IMR-90 (cell line): ENCODE results near the gene CDCP1. TPM values are rescaled to one million over a fixed set of nuclear protein-coding genes. Genes with fewer than 3 reads are reported as not detected.
A peak's percentile ranks its signal among the peaks of the same experiment; 100 is the strongest.

Experiments
- ATAC-seq: fragments of 200-7000 bp; cut with Tn5 transposase; 2 replicates; pipeline ENCODE4 v1.9.1; 2020; ENCODE audit warnings: low read depth, mild to moderate bottlenecking, moderate library complexity
- BruUV-seq: library from RNA; stranded (reverse); fragments of 400-500 nt; replicated peaks from 2 replicates; lab custom pipeline; 2021; lab: Mats Ljungman, UMichigan
- CTCF ChIA-PET: fragments of 300-600 bp; formaldehyde crosslinking; extraction: SDS; loops from one replicate; lab custom pipeline; 2021; ENCODE audit warnings: antibody characterized with exemption; lab: Yijun Ruan, JAX
- POLR2A ChIA-PET: fragments of 300-600 bp; sonication (Branson Sonifier 250); formaldehyde crosslinking; loops from one replicate; lab custom pipeline; 2022; ENCODE audit warnings: antibody characterized with exemption; ENCODE audit not compliant: unreplicated experiment; lab: Charles Lee
- DNase-seq: peaks from one replicate; pipeline ENCODE4 v3.0.0; 2013
- H2AFZ ChIP-seq: replicated peaks from 2 replicates; pipeline ENCODE3; 2013; ENCODE audit warnings: low read length, mild to moderate bottlenecking; ENCODE audit not compliant: poor library complexity
- H2AK5ac ChIP-seq: 2 replicates; pipeline ENCODE4 v1.6.1; 2013; ENCODE audit warnings: low read depth, low read length, inconsistent platforms
- H2AK9ac ChIP-seq: replicated peaks from 2 replicates; pipeline ENCODE3; 2013; ENCODE audit warnings: mild to moderate bottlenecking, low read depth, low read length, moderate library complexity; ENCODE audit not compliant: poor library complexity
- H2BK120ac ChIP-seq: 2 replicates; pipeline ENCODE4 v1.6.1; 2013; ENCODE audit warnings: low read depth, low read length, inconsistent platforms
- H2BK15ac ChIP-seq: 3 replicates; pipeline ENCODE4 v1.6.1; 2013; ENCODE audit warnings: low read depth, low read length, inconsistent platforms
- H2BK20ac ChIP-seq: 2 replicates; pipeline ENCODE4 v1.6.1; 2013; ENCODE audit warnings: low read depth, mild to moderate bottlenecking, inconsistent platforms, low read length, moderate library complexity
- H2BK5ac ChIP-seq: 2 replicates; pipeline ENCODE4 v1.6.1; 2013; ENCODE audit warnings: mild to moderate bottlenecking, low read depth, low read length, inconsistent platforms; ENCODE audit not compliant: poor library complexity, severe bottlenecking
- H3K14ac ChIP-seq: replicated peaks from 2 replicates; pipeline ENCODE4 v1.6.1; 2013; ENCODE audit warnings: low read depth, low read length, inconsistent platforms
- H3K18ac ChIP-seq: 2 replicates; pipeline ENCODE4 v1.6.1; 2013; ENCODE audit warnings: low read depth, low read length, control low read depth
- H3K23ac ChIP-seq: 2 replicates; pipeline ENCODE4 v1.6.1; 2013; ENCODE audit warnings: low read depth, low read length, inconsistent platforms
- H3K27ac ChIP-seq: 2 replicates; pipeline ENCODE4 v1.5.1; 2013; ENCODE audit warnings: mild to moderate bottlenecking, control low read depth, low read length; ENCODE audit not compliant: insufficient read depth
- H3K27me3 ChIP-seq: 2 replicates; pipeline ENCODE4 v1.6.1; 2013; ENCODE audit warnings: low read length; ENCODE audit not compliant: control insufficient read depth, insufficient read depth
- H3K36me3 ChIP-seq: 2 replicates; pipeline ENCODE4 v1.6.1; 2013; ENCODE audit warnings: low read length, mixed read lengths; ENCODE audit not compliant: control insufficient read depth, insufficient read depth
- H3K4ac ChIP-seq: 2 replicates; pipeline ENCODE4 v1.6.1; 2013; ENCODE audit warnings: low read depth, low read length, inconsistent platforms
- H3K4me1 ChIP-seq: 2 replicates; pipeline ENCODE4 v1.6.1; 2013; ENCODE audit warnings: low read length, mixed read lengths; ENCODE audit not compliant: control insufficient read depth, insufficient read depth
- H3K4me2 ChIP-seq: 2 replicates; pipeline ENCODE4 v1.6.1; 2013; ENCODE audit warnings: low read depth, mild to moderate bottlenecking, control low read depth, low read length, moderate library complexity
- H3K4me3 ChIP-seq: 2 replicates; pipeline ENCODE4 v1.5.1; 2013; ENCODE audit warnings: low read depth, mild to moderate bottlenecking, control low read depth, low read length, moderate library complexity; ENCODE audit not compliant: insufficient read depth
- H3K56ac ChIP-seq: 2 replicates; pipeline ENCODE4 v1.6.1; 2013; ENCODE audit warnings: low read length, inconsistent platforms; ENCODE audit not compliant: insufficient read depth; ENCODE audit errors: extremely low read depth
- H3K79me1 ChIP-seq, 2 experiments: 2 replicates each; pipeline ENCODE4 v1.6.1; 2013; ENCODE audit warnings: low read length in 2 of 2, inconsistent platforms in 1 of 2, low read depth in 1 of 2
- H3K9ac ChIP-seq: 2 replicates; pipeline ENCODE4 v1.6.1; 2013; ENCODE audit warnings: low read depth, low read length, control low read depth
- H3K9me1 ChIP-seq: 2 replicates; pipeline ENCODE4 v1.6.1; 2013; ENCODE audit warnings: low read length, inconsistent platforms; ENCODE audit not compliant: insufficient read depth
- H3K9me3 ChIP-seq: 2 replicates; pipeline ENCODE4 v1.6.1; 2013; ENCODE audit warnings: low read length; ENCODE audit not compliant: control insufficient read depth, insufficient read depth
- H4K20me1 ChIP-seq: 2 replicates; pipeline ENCODE4 v1.6.1; 2013; ENCODE audit warnings: low read length, inconsistent platforms; ENCODE audit not compliant: insufficient read depth
- H4K5ac ChIP-seq: 2 replicates; pipeline ENCODE4 v1.6.1; 2013; ENCODE audit warnings: mild to moderate bottlenecking, low read depth, low read length, control low read depth
- H4K8ac ChIP-seq, 2 experiments: 2 replicates each; pipeline ENCODE4 v1.6.1; 2013; ENCODE audit warnings: low read depth in 2 of 2, low read length in 2 of 2, control low read depth in 1 of 2, inconsistent platforms in 1 of 2
- H4K91ac ChIP-seq: 2 replicates; pipeline ENCODE4 v1.6.1; 2013; ENCODE audit warnings: low read depth, low read length, inconsistent platforms; ENCODE audit not compliant: insufficient read depth
- BHLHE40 ChIP-seq: fragments of 150-350 bp; IDR thresholded peaks from 2 replicates; pipeline ENCODE4 v1.6.1; 2016; ENCODE audit warnings: mild to moderate bottlenecking, low read depth, low read length
- CEBPB ChIP-seq: IDR thresholded peaks from 2 replicates; pipeline ENCODE4 v1.6.1; 2012; ENCODE audit warnings: low read depth, low read length, improper control_type of control experiment
- CHD1 ChIP-seq: IDR thresholded peaks from 2 replicates; pipeline ENCODE4 v1.6.1; 2012; ENCODE audit warnings: low read depth, low read length, improper control_type of control experiment
- ELK1 ChIP-seq: fragments of 150-350 bp; IDR thresholded peaks from 2 replicates; pipeline ENCODE4 v1.6.1; 2016; ENCODE audit warnings: low read depth, mild to moderate bottlenecking, low read length, moderate library complexity, borderline replicate concordance
- FOS ChIP-seq: fragments of 150-350 bp; IDR thresholded peaks from 2 replicates; pipeline ENCODE4 v1.6.1; 2016; ENCODE audit warnings: low read depth, low read length
- MAFK ChIP-seq: IDR thresholded peaks from 2 replicates; pipeline ENCODE4 v1.6.1; 2012; ENCODE audit warnings: low read depth, low read length, improper control_type of control experiment
- MAZ ChIP-seq: IDR thresholded peaks from 2 replicates; pipeline ENCODE4 v1.6.1; 2012; ENCODE audit warnings: low read depth, mild to moderate bottlenecking, low read length, improper control_type of control experiment, moderate library complexity, borderline replicate concordance
- NFE2L2 ChIP-seq: fragments of 150-350 bp; IDR thresholded peaks from 2 replicates; pipeline ENCODE4 v1.6.1; 2016; ENCODE audit warnings: low read depth, mild to moderate bottlenecking, low read length
- POLR2A ChIP-seq: IDR thresholded peaks from 2 replicates; pipeline ENCODE4 v1.6.1; 2012; ENCODE audit warnings: mild to moderate bottlenecking, low read depth, low read length
- RAD21 ChIP-seq: IDR thresholded peaks from 2 replicates; pipeline ENCODE4 v1.6.1; 2012; ENCODE audit warnings: low read length, improper control_type of control experiment
- RCOR1 ChIP-seq: IDR thresholded peaks from 2 replicates; pipeline ENCODE4 v1.6.1; 2012; ENCODE audit warnings: mild to moderate bottlenecking, low read length, improper control_type of control experiment; ENCODE audit not compliant: insufficient replicate concordance
- RFX5 ChIP-seq: IDR thresholded peaks from 2 replicates; pipeline ENCODE4 v1.8.0; 2012; ENCODE audit warnings: low read depth, mild to moderate bottlenecking, low read length, moderate library complexity
- SMC3 ChIP-seq: fragments of 150-350 bp; IDR thresholded peaks from 2 replicates; pipeline ENCODE4 v1.6.1; 2016; ENCODE audit warnings: low read depth, mild to moderate bottlenecking, antibody characterized with exemption, low read length, moderate library complexity
- USF2 ChIP-seq: fragments of 150-350 bp; IDR thresholded peaks from 2 replicates; pipeline ENCODE4 v1.6.1; 2017; ENCODE audit warnings: mild to moderate bottlenecking, antibody characterized with exemption, low read length, low read depth
- WGBS, 2 experiments: methylation state at CpG; one replicate each; pipeline versions ENCODE4 v1.1.5 to v1.1.7; 2013; ENCODE audit warnings: missing lambda C conversion rate in 2 of 2; ENCODE audit not compliant: insufficient read length in 1 of 2; ENCODE audit errors: extremely low coverage in 2 of 2; 5-methylcytosine and 5-hydroxymethylcytosine counted together
- dilution Hi-C: fragments of 300-500 bp; cut with HindIII; formaldehyde crosslinking; loops from one replicate; pipeline ENCODE4 v1.14.3; 2018; ENCODE audit warnings: low sequenced_read_pairs; ENCODE audit not compliant: unreplicated experiment
- in situ Hi-C: fragments of 300-500 bp; cut with MboI; formaldehyde crosslinking; loops from 3 replicates; pipeline ENCODE4 v1.14.3; 2019; ENCODE audit warnings: low sequenced_read_pairs, inconsistent platforms, mixed read lengths
- intact Hi-C: fragments of 100-400 bp; cut with micrococcal nuclease; formaldehyde crosslinking; loops from 2 replicates; pipeline ENCODE4 v1.10.0; 2022
- polyA plus RNA-seq, 3 experiments: library from polyadenylated mRNA; depleted of rRNA; stranded (reverse); fragments of >200 nt; gene quantifications; 2 replicates each; pipeline ENCODE4 v1.2.3, GENCODE V29; 2012; ENCODE audit warnings: low replicate concordance in 1 of 3
- total RNA-seq: library from RNA; depleted of rRNA; stranded (reverse); fragments of >200 nt; gene quantifications from 2 replicates; pipeline ENCODE4 v1.2.3, GENCODE V29; 2012

The CDCP1 gene
- total and polyA plus RNA-seq, 2 of the 4 experiments (the other 2 are of a cell fraction) = 2.5 to 3.8 TPM

DNA sequence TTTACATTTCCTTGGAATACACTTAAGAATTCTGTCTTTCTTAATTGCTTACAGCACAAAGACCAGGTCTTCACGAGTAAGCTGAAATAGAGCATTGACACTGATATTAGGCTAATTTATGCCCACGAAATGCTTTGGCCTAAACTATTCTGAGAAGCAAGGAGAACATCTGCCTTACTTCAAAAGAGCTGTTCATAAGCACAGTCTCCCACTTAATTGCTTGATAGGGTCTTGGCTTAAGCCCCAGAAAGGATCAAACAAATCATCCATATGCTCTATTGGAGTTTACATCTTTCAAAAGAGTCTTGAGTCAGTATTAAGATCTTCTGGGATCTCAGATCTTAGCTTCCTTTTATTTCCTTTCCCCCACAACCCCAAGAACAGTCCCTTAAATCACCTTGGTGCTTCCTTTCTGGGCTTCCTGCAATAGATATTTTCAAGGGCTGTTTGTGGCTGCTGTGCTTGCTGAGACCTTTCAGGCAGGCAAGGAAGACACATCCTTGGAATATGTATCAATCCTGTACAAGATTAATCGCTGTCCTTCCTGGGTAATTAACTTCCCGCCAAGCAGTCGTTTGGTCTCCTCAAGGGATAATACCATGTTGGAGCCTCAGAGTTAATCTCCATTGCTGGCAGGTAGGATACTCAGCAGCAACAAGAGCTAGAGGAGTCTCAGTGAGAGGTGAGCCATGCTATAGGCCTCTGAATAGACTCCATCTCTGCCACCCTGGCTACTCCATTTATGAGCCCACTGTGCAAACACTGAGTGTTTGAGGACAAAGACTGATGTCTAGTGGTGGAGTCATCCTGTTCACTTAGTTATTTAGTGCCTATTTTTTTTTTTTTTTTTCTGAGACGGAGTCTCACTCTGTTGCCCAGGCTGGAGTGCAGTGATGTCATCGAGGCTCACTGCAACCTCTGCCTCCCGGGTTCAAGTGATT lies 42.8 kb upstream of the CDCP1 start:
- Histone ChIP-seq H3K4me2 (no peak overlapping the region), H3K27ac (no peak overlapping the region), H3K14ac (no peak overlapping the region), H2BK20ac (no peak overlapping the region), H3K79me1 (no peaks in the 10 kb centered on the region), H2AFZ (no peak overlapping the region), H3K4me1 (no peaks in the 10 kb centered on the region), H3K4ac (no peak overlapping the region), H3K9ac (no peak overlapping the region), H3K9me1 (0 out of 2 replicates have a peak, but pooled peaks cover 7% of the 10 kb centered on the region), H4K5ac (peak overlapping the region; percentile 16; the same call in 1 of the 2 replicates), H3K56ac (no peak overlapping the region), H3K36me3 (no peaks in the 10 kb centered on the region), H2AK9ac (no peak overlapping the region), H3K4me3 (no peak overlapping the region), H3K27me3 (no peaks in the 10 kb centered on the region), H2BK120ac (no peak overlapping the region; the same call in 1 of the 2 replicates), H4K20me1 (no peaks in the 10 kb centered on the region), H4K8ac (no peak overlapping the region), H4K91ac (no peak overlapping the region), H2BK15ac (no peak overlapping the region), H2AK5ac (no peak overlapping the region), H3K9me3 (no peaks in the 10 kb centered on the region), H3K18ac (no peak overlapping the region; the same call in 1 of the 2 replicates), H3K23ac (no peak overlapping the region; the same call in 1 of the 2 replicates), H2BK5ac (no peak overlapping the region)
- BruUV-seq = no TSS peak
- TF ChIP-seq SMC3 (no peak), ELK1 (no peak), NFE2L2 (no peak), MAZ (no peak), FOS (no peak), POLR2A (no peak), MAFK (no peak), RCOR1 (no peak), BHLHE40 (no peak), RFX5 (no peak), RAD21 (no peak), CHD1 (no peak), CEBPB (no peak), USF2 (no peak)
- CTCF ChIA-PET = no interaction called here
- WGBS, 2 experiments = 58% methylated on average over 2 of the region's 8 CpGs; no CpG with 5 or more reads in 1 of the 2 experiments
- DNase-seq = peak; percentile 28
- dilution Hi-C loops (no loop called here), in situ Hi-C loops (no loop called here), intact Hi-C loops (no loop called here)
- POLR2A ChIA-PET = no interaction called here
- no peak; the same call in 1 of the 2 replicates for ATAC-seq
